NCI-H446 (cell line): ENCODE results near the gene ARHGEF16.

Experiments used
- DNase-seq, 2 experiments: peaks; one replicate each; lab custom pipeline; 2025; lab: John Stamatoyannopoulos, UW

Gene ARHGEF16

GRCh38 chr1:3502641-3503524 is 48.4 kb downstream of the ARHGEF16 start:
- DNase-seq, result no peak

GRCh38 chr1:3503525-3503886 is 49.0 kb downstream of the ARHGEF16 start:
- DNase-seq, result no peak

GRCh38 chr1:3504151-3504821 is 49.8 kb downstream of the ARHGEF16 start:
- DNase-seq, result no peak

GRCh38 chr1:3504822-3505153 is 50.3 kb downstream of the ARHGEF16 start:
- DNase-seq, result no peak

GRCh38 chr1:3505161-3505560 is 50.7 kb downstream of the ARHGEF16 start:
- no peak for DNase-seq

- DNase-seq, result no peak
Measured at GRCh38 chr1:3506041-3506440, 51.6 kb downstream of the ARHGEF16 start.

- no peak for DNase-seq
Measured at GRCh38 chr1:3506943-3507342, 52.5 kb downstream of the ARHGEF16 start.

- no peak for DNase-seq
Measured at GRCh38 chr1:3507636-3508275, 53.3 kb downstream of the ARHGEF16 start.

GRCh38 chr1:3508757-3509415 is 54.4 kb downstream of the ARHGEF16 start:
- no peak for DNase-seq

- no peak for DNase-seq
Measured at GRCh38 chr1:3509721-3510120, 55.3 kb downstream of the ARHGEF16 start.

GRCh38 chr1:3510136-3510955 is 55.9 kb downstream of the ARHGEF16 start:
- no peak for DNase-seq

GRCh38 chr1:3510956-3511250 is 56.4 kb downstream of the ARHGEF16 start:
- DNase-seq, result no peak

GRCh38 chr1:3511306-3511705 is 56.8 kb downstream of the ARHGEF16 start:
- DNase-seq, result no peak

GRCh38 chr1:3511856-3512255 is 57.4 kb downstream of the ARHGEF16 start:
- no peak for DNase-seq

- no peak for DNase-seq
Measured at GRCh38 chr1:3514404-3514803, 59.9 kb downstream of the ARHGEF16 start.

GRCh38 chr1:3515272-3515671 is 60.8 kb downstream of the ARHGEF16 start:
- DNase-seq, result no peak

- no peak for DNase-seq
Measured at GRCh38 chr1:3515774-3516480, 61.5 kb downstream of the ARHGEF16 start.

- no peak for DNase-seq
Measured at GRCh38 chr1:3516481-3516869, 62.0 kb downstream of the ARHGEF16 start.

- DNase-seq, result no peak
Measured at GRCh38 chr1:3516911-3517675, 62.6 kb downstream of the ARHGEF16 start.

GRCh38 chr1:3518256-3518655 is 63.8 kb downstream of the ARHGEF16 start:
- DNase-seq, result no peak

GRCh38 chr1:3518756-3519155 is 64.3 kb downstream of the ARHGEF16 start:
- DNase-seq, result no peak
